HG03457 (cell line): Measurements from ENCODE around the gene TTYH1.

ENCODE experiments used
- ATAC-seq: cut with Tn5 transposase; IDR thresholded peaks from one replicate; pipeline ENCODE4 v1.9.1; 2021; ENCODE audit warnings: moderate number of reproducible peaks; ENCODE audit not compliant: unreplicated experiment

The TTYH1 gene

GRCh38 chr19:54391589-54392061 lies 23.6 kb upstream of the TTYH1 start:
- ATAC-seq: no peak

- ATAC-seq: no peak
Measured at GRCh38 chr19:54392105-54392504, 23.2 kb upstream of the TTYH1 start.

GRCh38 chr19:54393381-54393780 lies 21.9 kb upstream of the TTYH1 start:
- ATAC-seq: no peak

- no peak for ATAC-seq
Measured at GRCh38 chr19:54395685-54396084, 19.6 kb upstream of the TTYH1 start.

- no peak for ATAC-seq
Measured at GRCh38 chr19:54399189-54399588, 16.1 kb upstream of the TTYH1 start.

GRCh38 chr19:54400913-54401312 lies 14.4 kb upstream of the TTYH1 start:
- no peak for ATAC-seq

GRCh38 chr19:54403054-54403453 lies 12.2 kb upstream of the TTYH1 start:
- no peak for ATAC-seq

GRCh38 chr19:54405628-54406027 lies 9.6 kb upstream of the TTYH1 start:
- no peak for ATAC-seq

- ATAC-seq: no peak
Measured at GRCh38 chr19:54407780-54408179, 7.5 kb upstream of the TTYH1 start.

- no peak for ATAC-seq
Measured at GRCh38 chr19:54408456-54409026, 6.7 kb upstream of the TTYH1 start.

GRCh38 chr19:54411033-54411432 lies 4.2 kb upstream of the TTYH1 start:
- ATAC-seq: no peak

GRCh38 chr19:54412877-54413276 lies 2.4 kb upstream of the TTYH1 start:
- no peak for ATAC-seq

- ATAC-seq: no peak
Measured at GRCh38 chr19:54414156-54414555, 1.1 kb upstream of the TTYH1 start.

GRCh38 chr19:54415901-54416673 lies 823 bp downstream of the TTYH1 start:
- ATAC-seq: no peak

- no peak for ATAC-seq
Measured at GRCh38 chr19:54416695-54417491, 1.6 kb downstream of the TTYH1 start.

GRCh38 chr19:54418030-54418929 lies 3.0 kb downstream of the TTYH1 start:
- ATAC-seq: no peak

- ATAC-seq: no peak
Measured at GRCh38 chr19:54418930-54419800, 3.9 kb downstream of the TTYH1 start.

- no peak for ATAC-seq
Measured at GRCh38 chr19:54420068-54420382, 4.8 kb downstream of the TTYH1 start.

GRCh38 chr19:54420383-54421168 lies 5.3 kb downstream of the TTYH1 start:
- no peak for ATAC-seq
